ENCODE results near the gene TMTC1.

The TMTC1 gene

DNA sequence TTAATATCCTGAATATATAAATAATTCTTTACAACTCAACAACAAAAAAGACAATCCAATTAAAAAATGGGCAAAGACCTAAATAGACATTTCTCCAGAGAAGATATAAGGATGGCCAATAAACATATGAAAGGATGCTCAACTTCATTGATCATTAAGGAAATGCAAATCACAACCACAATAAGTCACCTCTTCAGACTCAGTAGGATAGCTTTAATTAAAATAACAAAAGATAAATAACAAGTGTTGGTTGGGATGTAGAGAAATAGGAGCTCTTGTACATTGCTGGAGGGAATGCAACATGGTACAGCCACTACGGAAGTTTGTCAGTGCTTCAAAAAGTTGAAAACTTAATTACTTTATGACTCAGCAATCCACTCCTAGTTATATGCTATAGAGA, 156.5 kb downstream of the TMTC1 start:
- no peak for DNase-seq
- intact Hi-C loops (cut with DNase I) = no loop called here

DNA sequence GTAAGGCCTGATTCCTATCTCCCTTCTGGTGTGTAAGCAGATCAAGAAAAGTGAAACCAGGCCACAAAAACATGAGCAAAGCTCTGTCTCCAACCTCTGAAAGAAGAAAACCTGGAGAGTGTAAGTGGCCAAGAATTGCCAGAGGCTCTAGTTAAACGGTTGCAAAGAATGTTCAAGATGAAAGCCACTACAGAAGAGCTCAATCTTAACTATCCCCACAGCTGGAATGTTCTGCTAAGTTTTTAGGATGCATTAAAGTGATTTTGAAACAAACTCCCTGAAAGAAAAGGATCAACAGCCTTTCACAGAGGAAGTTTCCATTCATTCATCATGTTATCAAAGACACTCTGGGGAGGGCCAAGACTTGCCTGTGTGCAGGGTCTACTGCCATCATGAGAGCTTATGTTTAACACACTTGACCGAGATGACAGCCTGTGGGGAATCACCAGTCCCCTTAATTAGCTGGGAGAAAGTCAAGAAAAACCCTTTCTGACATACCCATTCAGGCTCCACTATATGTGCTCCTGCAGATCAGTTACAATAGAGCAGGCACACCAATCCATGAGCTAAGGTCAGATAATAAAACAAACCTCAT, 158.3 kb downstream of the TMTC1 start:
- DNase-seq = no peak
- intact Hi-C loops (cut with DNase I) = no loop called here

- intact Hi-C loops (cut with DNase I) = no loop called here
- no peak for DNase-seq
Measured at GRCh38 chr12:29622251-29622650, 161.5 kb downstream of the TMTC1 start.

- no peak for DNase-seq
- intact Hi-C loops (cut with DNase I) = no loop called here
Measured at GRCh38 chr12:29620030-29620429, 163.7 kb downstream of the TMTC1 start.

- DNase-seq = no peak
- intact Hi-C loops (cut with DNase I) = no loop called here
Measured at GRCh38 chr12:29617407-29617803, 166.3 kb downstream of the TMTC1 start.

DNA sequence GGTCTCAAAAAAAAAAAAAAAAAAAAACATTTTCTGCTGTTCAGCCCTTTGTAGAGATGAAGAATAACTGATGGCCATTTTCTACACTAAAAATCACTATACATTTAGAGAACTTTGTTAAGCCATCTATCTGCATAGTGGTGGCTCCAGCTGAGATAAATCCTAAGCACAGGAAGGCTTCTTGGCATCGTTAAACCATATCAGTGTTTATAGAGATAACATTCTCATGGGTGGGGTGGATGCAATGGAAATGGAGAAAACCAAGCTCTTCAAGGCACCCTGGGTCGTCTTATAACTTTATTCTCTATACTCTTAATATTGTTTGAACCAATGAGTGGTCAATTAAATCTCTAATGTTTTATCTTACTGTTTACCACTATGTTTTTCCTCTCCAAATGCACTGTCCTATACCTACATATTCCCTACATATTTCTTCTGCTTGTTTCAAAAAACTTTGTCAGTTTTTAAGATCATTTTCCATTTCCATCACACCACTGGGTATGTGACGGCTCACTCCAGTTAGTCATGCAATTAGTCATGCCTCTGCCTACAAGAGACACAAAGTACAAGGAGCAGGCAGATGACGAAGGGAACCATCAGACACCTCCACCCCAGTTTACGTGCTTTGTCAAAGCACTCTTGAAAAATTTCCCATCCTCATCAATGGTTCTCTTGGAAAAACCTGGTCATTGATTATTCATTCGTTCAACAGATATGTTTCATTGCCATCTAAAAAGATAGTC, 166.9 kb downstream of the TMTC1 start:
- intact Hi-C loops (cut with DNase I) = no loop called here
- DNase-seq = peak in 1 of 10 donors; percentile 11

DNA sequence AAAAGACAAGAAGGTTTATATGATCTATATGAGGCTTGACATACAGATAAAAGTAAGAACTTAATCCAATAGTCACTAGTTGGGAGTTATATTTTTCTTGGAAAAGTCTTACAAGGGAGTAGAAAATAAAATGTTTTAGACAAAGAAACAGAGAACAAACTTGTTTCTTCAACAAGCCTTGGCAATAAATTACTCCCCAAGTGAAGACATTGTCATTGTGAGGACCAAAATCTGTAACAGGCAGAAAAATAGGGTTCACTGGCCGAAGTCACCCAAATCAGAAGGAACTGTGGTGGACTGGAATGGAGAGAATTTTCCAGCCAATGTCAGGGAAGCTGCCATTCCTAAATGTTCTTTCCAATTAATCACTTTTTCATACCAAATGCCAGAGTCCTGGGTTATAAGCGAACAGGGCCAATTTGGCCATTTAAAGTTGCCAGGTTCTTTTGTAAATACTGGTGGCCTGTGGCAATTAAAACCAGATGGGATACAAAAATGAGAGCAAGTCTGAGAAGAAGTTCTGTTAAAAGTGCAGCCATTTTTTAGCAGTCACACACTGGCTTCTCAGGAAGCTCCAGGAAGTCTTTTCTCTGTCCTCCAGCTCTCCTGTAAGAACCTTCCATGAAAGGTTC, 168.9 kb downstream of the TMTC1 start:
- no peak for DNase-seq
- intact Hi-C loops (cut with DNase I) = no loop called here

GRCh38 chr12:29612912-29613311, 170.8 kb downstream of the TMTC1 start:
- intact Hi-C loops (cut with DNase I) = no loop called here
- DNase-seq = no peak

DNA sequence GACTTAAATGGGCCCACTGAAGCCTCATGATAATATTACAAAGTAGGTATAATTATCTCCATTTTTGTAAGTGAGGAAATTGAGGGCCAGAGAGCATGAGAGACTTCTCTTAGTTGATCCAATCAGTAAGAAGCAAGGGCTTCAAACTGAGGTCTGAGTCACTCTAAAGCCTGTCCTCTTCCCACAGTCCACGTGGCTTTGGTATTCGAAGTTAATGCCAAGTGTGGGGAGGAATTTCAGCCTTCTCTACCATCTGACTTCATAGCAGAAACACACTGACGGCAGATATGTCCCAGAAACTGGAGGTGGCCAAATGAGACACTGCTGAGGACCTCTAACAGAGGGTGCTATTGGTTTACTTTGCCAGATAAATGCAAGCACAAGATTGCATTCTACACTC, 171.8 kb downstream of the TMTC1 start:
- intact Hi-C loops (cut with DNase I) = no loop called here
- DNase-seq = no peak

DNA sequence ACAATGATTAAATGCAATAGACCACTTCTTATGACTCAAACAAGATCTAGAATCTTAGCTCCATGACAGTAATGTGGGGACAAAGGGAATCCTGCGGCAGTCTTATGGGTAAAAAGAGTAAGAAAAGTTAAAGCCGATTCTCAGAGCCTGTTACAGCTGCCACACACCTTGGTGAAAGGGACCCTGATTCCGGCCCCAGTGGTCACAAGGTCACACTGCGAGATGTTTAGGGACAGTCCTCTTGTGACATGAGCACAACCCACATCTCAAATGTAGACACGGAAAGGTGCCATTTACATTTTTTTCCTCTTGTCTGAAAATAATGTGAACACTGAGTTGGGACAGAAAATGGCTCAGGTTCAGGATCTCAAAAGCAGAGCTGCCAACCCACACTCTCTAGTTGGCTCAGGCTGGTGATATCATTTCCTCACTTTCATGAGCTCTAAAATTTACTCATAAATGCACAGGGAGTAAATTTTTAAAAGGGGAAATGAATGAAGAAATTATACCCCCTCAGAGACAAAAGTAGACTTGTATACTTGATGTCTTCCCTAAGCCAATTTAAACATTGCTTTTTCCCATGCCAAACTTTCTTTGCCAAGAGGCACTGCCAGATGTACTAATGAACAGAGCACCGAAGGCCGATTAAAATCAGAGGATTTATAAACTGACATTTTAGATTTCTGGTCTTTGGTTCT, 173.1 kb downstream of the TMTC1 start:
- intact Hi-C loops (cut with DNase I) = no loop called here
- DNase-seq = no peak

DNA sequence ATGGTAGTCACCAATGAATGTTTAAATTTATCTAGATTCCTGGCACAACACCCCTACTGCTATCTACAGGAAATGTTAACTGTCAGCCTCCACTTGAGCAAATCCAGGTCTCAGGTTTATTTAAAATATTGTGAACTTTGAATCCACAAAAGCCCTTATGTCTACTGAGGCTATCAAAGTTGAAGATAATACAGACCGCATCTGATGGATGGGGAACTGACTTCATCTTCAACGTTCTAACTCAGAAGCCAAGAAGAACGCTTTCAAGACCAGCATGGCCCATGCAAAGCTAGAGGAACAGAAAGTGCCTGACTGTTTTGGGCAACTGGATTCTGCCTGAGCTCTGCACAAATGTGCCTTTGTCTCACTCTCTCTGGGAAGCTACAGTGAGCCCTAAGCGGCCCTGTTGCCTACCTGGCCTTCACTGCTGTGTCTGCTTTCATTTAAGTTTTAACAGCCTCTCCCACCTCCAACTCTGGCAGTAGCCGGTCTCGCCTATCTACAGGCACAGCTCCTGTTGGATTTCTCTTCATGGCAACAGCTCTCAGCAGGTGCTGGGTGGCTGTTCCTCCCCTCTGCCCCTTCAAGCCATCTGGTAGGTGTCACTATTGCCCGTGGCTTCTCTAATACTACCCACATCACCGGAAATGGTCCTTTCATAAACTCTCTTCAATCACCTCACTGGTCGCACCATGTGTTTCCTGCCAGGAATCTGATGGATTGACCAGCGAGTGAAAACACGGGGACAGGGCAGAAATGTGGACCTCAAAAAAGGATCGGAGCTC, 174.1 kb downstream of the TMTC1 start:
- DNase-seq = no peak
- intact Hi-C loops (cut with DNase I) = no loop called here

- no peak for DNase-seq
- intact Hi-C loops (cut with DNase I) = no loop called here
Measured at GRCh38 chr12:29608581-29608980, 175.2 kb downstream of the TMTC1 start.

DNA sequence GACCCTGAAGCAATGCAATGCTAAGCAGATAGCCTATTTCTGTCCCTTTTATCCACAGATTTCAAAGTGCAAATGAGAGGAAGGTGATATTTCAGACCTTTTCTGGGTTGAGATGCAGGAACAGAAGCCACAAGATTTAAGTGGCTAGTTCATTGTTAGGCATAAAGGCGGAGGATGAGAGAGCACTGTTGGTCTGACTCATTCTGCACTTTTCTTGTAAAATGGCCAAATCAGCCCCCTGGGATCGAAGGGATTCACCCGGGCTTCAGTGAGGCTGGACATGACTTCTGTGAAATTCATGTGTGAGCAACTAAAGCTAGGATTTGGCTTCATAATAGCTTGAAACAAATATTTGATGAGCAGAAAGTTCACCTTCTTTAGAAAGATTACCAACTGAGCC, 184.4 kb downstream of the TMTC1 start:
- no peak for DNase-seq
- intact Hi-C loops (cut with DNase I) = no loop called here

- intact Hi-C loops (cut with DNase I) = no loop called here
- no peak for DNase-seq
Measured at GRCh38 chr12:29595071-29595755, 188.5 kb downstream of the TMTC1 start.

- no peak for DNase-seq
- intact Hi-C loops (cut with DNase I) = no loop called here
Measured at GRCh38 chr12:29593001-29593400, 190.7 kb downstream of the TMTC1 start.

DNA sequence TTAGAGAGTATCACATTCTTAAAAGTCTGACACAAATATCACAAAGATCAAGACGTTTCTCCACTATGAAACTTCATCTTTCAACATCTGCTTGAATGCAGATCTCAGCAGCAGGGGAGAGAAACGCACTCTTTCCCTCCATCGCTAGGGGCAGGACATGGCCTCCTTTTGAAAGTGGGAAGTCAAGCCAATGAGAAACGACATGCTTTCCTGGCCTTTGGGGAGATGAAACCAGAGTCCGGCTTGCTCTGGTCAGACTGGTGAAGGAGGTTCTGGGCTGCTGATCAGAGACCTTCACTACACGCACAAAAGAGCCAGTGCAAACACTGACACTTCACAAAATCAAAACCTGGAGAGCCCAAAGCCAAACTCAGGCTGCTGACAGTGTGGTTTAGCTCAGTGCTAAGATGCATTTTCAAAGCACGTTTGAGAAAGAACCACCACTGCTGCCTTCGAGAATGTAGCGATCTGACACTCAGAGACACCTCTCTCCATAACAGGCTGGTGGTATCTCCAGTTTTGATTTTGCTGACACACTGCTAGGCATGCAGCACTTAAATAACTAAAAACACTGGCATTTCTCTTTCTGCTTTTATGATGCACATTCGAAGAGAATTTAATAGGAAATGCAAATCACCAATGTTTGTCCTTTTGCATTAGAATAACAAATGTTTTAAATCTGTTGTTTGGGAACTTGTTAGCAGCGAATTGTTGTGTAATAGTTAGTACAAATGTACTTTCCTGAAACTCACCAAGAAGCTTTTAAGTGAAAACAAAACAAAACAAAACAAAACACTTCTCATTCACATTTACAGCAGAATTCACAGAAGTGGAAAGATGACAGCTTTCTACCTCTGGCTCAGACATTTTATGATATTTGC, 192.4 kb downstream of the TMTC1 start:
- DNase-seq = no peak
- intact Hi-C loops (cut with DNase I) = no loop called here

GRCh38 chr12:29589851-29590250, 193.9 kb downstream of the TMTC1 start:
- intact Hi-C loops (cut with DNase I) = no loop called here
- no peak for DNase-seq

GRCh38 chr12:29589286-29589820, 194.4 kb downstream of the TMTC1 start:
- no peak for DNase-seq
- intact Hi-C loops (cut with DNase I) = no loop called here
